ENCODE data around the gene OTOP3.
"Not testable (repeated sequence)": the region's sequence is repeated elsewhere in the genome, so short reads cannot be mapped to it uniquely, and the experiment has no call there.

OTOP3 gene

DNA sequence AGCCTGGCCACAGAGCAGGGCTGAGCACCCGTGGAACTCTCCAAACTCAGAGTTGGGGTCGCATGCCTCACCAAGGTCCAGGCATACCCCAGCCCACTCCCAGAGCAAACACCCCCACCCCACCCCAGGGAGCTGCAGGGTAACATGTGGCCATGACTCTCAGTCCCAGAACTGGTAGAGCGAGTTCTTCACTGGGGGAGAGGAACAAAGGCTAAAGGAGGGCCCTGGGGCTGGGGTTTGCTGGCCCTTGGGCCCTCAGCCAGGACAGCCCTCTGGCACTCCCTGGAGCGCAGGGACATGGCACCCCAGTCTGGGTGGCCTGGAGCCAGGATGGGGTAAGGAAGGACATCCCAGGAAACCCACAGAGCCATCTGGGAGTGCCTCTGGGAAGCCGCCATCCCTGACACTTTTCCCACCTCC, 32.7 kb downstream of the OTOP3 start:
- TF ChIP-seq GLIS3 (CRISPR knock-in tag; IDR thresholded peaks at IDR 0.05) (no peak), SNAI2 (CRISPR knock-in tag; IDR thresholded peaks at IDR 0.05) (no peak), ZFP3 (CRISPR knock-in tag; IDR thresholded peaks at IDR 0.05) (no peak), PPARA (CRISPR knock-in tag; IDR thresholded peaks at IDR 0.05; ENCODE audit: borderline replicate concordance) (no peak)
- TF ChIP-seq, protein P1, sequence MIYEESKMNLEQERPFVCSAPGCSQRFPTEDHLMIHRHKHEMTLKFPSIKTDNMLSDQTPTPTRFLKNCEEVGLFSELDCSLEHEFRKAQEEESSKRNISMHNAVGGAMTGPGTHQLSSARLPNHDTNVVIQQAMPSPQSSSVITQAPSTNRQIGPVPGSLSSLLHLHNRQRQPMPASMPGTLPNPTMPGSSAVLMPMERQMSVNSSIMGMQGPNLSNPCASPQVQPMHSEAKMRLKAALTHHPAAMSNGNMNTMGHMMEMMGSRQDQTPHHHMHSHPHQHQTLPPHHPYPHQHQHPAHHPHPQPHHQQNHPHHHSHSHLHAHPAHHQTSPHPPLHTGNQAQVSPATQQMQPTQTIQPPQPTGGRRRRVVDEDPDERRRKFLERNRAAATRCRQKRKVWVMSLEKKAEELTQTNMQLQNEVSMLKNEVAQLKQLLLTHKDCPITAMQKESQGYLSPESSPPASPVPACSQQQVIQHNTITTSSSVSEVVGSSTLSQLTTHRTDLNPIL (CRISPR knock-in tag; IDR thresholded peaks at IDR 0.05; ENCODE audit: low read depth), result no peak
- no peak for ATAC-seq

DNA sequence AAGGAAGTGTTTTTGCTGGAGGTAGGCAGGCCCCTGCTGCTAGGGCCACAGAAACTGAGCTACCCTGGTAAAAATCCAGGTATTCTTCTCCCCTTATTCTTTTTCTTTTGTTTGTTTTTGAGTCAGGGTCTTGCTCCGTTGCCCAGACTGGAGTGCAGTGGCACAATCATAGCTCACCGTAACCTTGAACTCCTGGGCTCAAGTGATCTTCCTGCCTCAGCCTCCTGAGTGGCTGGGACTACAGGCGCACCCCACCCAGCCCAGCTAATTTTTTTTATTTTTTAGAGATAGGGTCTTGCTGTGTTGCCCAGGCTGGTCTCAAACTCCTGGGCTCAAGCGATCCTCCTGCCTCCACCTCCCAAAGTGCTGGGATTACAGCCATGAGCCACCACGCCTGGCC, 33.8 kb downstream of the OTOP3 start:
- not testable (repeated sequence) for ATAC-seq

DNA sequence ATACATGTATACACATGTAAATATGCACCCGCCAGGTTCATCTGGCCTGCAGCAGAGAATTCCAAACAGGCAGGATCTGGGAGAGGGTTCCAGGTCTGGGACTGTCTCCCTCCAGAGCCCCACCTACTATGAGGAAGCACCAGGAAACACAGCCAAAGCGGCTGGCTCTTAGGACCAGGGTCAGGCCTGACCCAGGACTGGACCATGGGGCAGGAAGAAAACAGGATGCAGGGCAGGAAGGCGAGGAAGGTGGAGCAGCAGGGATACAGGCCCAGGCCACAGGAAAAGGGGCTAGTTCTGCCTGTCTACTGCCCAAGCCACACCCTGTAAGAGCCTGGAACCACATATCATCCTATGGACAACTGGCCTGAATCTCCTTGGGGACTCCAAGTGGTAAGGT, 34.7 kb downstream of the OTOP3 start:
- no peak for TF ChIP-seq TCF4 (CRISPR knock-in tag; IDR thresholded peaks at IDR 0.05; ENCODE audit: borderline replicate concordance)
- TF ChIP-seq RARB (CRISPR knock-in tag; IDR thresholded peaks at IDR 0.05), result no peak
- TF ChIP-seq BACH2 (CRISPR knock-in tag; IDR thresholded peaks at IDR 0.05; ENCODE audit: borderline replicate concordance), result no peak
- ATAC-seq, result no peak

DNA sequence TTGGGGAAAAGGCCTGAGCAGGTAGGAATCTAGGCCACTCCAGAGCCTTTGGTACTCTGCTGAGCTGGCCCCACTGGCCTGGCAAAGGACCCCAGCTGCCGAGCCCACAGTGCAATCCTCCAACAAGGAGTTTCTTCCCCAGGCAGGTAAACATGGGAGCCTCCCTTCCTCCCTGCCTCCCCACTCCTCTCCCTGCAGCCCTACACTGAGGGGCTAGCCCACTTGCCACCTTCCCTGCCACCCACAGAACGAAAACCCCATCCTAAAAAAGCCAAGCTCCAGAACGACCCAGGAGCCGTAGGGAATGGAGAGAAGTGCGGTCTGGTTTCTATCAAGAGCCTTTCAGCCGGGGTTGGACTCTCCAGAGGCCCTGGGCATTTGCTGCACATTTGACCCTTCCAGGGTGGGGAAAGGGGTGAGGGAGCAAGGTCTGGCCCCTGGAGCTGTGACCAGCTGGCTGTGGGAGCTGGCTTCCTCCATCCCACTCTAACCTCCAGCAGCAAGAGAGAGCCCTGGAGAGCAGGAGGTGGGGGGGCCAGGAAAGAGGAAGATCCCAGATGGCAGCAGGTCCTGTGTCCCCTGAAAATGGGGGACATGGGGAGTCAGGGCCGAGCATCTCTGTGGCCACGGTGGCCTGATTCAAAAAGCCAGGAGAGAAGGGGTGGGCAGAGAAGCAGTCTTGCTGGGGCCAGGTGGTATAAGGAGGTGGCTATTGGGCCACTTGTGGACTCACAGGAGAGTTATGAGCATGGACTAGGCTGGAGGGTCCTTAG, 35.6 kb downstream of the OTOP3 start:
- TF ChIP-seq ARNTL (CRISPR knock-in tag; IDR thresholded peaks at IDR 0.05; ENCODE audit: borderline replicate concordance, low read depth), result no peak
- peak; percentile 7; the same call in 2 of the 3 replicates for ATAC-seq

DNA sequence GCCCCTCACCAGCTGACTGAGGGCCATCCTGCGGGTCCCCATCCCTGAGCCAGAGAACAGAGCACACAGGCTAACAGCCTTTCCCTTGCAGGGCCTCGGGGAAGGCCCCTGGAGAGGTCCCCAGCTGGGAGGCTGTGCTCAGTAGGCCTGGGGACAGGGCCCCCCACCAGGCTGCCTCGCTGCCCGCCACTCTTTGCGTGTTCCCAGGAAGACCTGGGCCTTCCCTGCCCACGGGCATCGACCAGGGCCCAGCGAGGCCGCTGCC, 36.1 kb downstream of the OTOP3 start:
- TF ChIP-seq ZNF565 (CRISPR knock-in tag; conservative IDR thresholded peaks at IDR 0.05; ENCODE audit: low read depth) (no peak), OSR1 (CRISPR knock-in tag; IDR thresholded peaks at IDR 0.05) (no peak)
- peak; percentile 34; the same call in 2 of the 3 replicates for ATAC-seq

DNA sequence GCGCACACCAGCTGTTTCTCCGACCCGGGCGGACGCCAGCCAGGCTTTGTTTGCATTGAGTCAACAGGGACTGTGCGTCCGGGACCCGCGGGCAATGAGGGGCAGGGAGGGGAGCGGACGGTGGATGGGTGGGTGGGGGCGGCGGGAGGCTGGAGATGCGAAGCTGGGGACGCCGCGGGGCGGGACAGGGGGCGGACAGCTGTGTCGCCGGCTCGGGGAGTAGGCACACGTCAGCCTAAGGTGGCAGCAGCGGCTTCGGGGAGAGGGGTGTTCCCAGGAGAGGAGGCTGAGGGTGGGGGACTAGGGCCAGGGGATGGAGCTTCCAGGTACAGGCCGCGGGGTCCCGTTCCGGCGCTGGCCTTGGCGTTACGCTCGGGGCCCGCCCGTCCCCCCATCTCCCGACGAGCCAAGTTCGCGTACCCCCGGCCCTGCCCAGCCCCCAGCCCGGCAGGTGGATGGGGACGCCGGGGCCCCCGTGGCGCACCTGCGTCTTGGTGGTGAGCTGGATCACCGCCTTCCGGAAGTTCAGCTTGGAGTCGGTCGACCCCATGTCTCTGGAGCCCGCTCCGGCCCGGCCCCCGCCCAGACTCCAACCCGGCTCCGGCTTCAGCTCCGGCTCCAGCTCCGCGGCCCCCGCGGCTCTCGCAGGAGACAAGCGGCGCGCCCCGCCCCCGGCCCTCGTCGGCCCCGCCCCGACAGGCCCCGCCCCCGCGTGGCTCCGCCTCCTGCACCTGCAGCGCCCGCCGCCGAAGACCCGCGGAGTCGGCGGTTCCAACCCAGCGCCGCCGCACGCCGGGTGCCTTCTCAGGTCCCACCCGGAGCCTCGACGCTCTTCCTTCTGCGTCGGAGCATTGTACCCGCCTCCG, 36.6 kb downstream of the OTOP3 start, which contains the start of gene HID1:
HID1 (minus strand) TSS at position 653 of the 866 bp plus-strand sequence; CDS start at position 550, 103 bp downstream.
- TF ChIP-seq, protein P2, sequence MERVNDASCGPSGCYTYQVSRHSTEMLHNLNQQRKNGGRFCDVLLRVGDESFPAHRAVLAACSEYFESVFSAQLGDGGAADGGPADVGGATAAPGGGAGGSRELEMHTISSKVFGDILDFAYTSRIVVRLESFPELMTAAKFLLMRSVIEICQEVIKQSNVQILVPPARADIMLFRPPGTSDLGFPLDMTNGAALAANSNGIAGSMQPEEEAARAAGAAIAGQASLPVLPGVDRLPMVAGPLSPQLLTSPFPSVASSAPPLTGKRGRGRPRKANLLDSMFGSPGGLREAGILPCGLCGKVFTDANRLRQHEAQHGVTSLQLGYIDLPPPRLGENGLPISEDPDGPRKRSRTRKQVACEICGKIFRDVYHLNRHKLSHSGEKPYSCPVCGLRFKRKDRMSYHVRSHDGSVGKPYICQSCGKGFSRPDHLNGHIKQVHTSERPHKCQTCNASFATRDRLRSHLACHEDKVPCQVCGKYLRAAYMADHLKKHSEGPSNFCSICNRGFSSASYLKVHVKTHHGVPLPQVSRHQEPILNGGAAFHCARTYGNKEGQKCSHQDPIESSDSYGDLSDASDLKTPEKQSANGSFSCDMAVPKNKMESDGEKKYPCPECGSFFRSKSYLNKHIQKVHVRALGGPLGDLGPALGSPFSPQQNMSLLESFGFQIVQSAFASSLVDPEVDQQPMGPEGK (CRISPR knock-in tag; IDR thresholded peaks at IDR 0.05; ENCODE audit: borderline replicate concordance), result no peak
- no peak for TF ChIP-seq TOX (CRISPR knock-in tag; IDR thresholded peaks at IDR 0.05; ENCODE audit: borderline replicate concordance)
- TF ChIP-seq ZFP3 (CRISPR knock-in tag; IDR thresholded peaks at IDR 0.05), result no peak
- TF ChIP-seq, protein P3, sequence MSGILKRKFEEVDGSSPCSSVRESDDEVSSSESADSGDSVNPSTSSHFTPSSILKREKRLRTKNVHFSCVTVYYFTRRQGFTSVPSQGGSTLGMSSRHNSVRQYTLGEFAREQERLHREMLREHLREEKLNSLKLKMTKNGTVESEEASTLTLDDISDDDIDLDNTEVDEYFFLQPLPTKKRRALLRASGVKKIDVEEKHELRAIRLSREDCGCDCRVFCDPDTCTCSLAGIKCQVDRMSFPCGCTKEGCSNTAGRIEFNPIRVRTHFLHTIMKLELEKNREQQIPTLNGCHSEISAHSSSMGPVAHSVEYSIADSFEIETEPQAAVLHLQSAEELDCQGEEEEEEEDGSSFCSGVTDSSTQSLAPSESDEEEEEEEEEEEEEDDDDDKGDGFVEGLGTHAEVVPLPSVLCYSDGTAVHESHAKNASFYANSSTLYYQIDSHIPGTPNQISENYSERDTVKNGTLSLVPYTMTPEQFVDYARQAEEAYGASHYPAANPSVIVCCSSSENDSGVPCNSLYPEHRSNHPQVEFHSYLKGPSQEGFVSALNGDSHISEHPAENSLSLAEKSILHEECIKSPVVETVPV (CRISPR knock-in tag; IDR thresholded peaks at IDR 0.05), result no peak
- TF ChIP-seq OSR1 (CRISPR knock-in tag; IDR thresholded peaks at IDR 0.05), result no peak
- no peak for TF ChIP-seq SNAI2 (CRISPR knock-in tag; IDR thresholded peaks at IDR 0.05)
- no peak for TF ChIP-seq ISL1 (CRISPR knock-in tag; IDR thresholded peaks at IDR 0.05)
- no peak for TF ChIP-seq ESRRG (CRISPR knock-in tag; IDR thresholded peaks at IDR 0.05)
- TF ChIP-seq ZNF8 (CRISPR knock-in tag; IDR thresholded peaks at IDR 0.05), result no peak
- TF ChIP-seq TCF4 (CRISPR knock-in tag; IDR thresholded peaks at IDR 0.05; ENCODE audit: borderline replicate concordance), result no peak
- no peak for TF ChIP-seq ZC3H10 (CRISPR knock-in tag; IDR thresholded peaks at IDR 0.05)
- TF ChIP-seq BACH2 (CRISPR knock-in tag; IDR thresholded peaks at IDR 0.05; ENCODE audit: borderline replicate concordance), result no peak
- TF ChIP-seq RARB (CRISPR knock-in tag; IDR thresholded peaks at IDR 0.05), result no peak
- TF ChIP-seq ARNTL (CRISPR knock-in tag; IDR thresholded peaks at IDR 0.05; ENCODE audit: borderline replicate concordance, low read depth), result no peak
- TF ChIP-seq, protein P1 (CRISPR knock-in tag; IDR thresholded peaks at IDR 0.05; ENCODE audit: low read depth), result no peak
- no peak for TF ChIP-seq PPARA (CRISPR knock-in tag; IDR thresholded peaks at IDR 0.05; ENCODE audit: borderline replicate concordance)
- no peak for TF ChIP-seq ZFP30 (CRISPR knock-in tag; IDR thresholded peaks at IDR 0.05)
- no peak for TF ChIP-seq CSDC2 (CRISPR knock-in tag; IDR thresholded peaks at IDR 0.05)
- TF ChIP-seq ZNF565 (CRISPR knock-in tag; conservative IDR thresholded peaks at IDR 0.05; ENCODE audit: low read depth), result no peak
- peak; percentile 70 for ATAC-seq
